ENCODE results near the gene ZNF600. TPM values are rescaled to one million over a fixed set of nuclear protein-coding genes. Genes with fewer than 3 reads are reported as not detected.
A peak's percentile ranks its signal among the peaks of the same experiment; 100 is the strongest.
"Not testable (repeated sequence)": the region's sequence is repeated elsewhere in the genome, so short reads cannot be mapped to it uniquely, and the experiment has no call there.

ZNF600 gene
- total RNA-seq, 1 experiment from 2014 or later, result 4.5 TPM

DNA sequence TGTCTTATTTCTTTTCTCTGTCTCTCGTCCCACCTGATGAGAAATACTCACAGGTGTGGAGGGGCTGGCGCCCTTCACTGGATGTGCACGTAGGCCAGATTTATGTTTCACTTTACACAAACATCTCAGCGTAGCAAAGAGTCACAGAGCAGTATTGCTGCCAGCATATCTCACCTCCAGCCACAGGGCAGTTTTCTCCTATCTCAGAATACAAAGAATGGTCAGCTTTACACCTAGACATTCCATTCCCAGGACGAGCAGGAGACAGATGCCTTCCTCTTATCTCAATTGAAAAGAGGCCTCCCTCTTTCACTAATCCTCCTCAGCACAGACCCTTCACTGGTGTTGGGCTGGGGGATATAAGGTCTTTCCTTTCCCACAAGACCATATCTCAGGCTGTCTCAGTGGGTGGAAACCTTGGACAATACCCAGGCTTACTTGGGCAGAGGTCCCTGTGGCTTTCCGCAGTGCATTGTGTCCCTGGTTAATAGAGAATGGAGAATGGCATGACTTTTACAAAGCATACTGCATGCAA lies 44.6 kb downstream of the ZNF600 start:
- no peak for DNase-seq (ENCODE audit: low read depth)

DNA sequence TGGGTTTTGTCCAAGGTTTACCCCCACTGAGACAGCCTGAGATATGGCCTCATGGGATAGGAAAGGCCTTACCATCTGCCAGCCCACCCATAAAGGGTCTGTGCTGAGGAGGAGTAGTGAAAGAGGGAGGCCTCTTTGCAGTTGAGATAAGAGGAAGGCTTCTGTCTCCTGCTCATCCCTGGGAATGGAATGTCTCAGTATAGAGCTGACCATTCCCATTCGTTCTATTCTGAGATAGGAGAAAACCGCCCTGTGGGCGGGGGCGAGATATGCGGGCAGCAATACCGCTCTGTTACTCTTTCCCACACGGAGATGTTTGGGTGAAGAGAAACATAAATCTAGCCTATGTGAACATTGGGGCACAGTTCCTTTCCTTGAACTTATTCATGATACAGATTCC lies 45.2 kb downstream of the ZNF600 start:
- not testable (repeated sequence) for DNase-seq (ENCODE audit: low read depth)

DNA sequence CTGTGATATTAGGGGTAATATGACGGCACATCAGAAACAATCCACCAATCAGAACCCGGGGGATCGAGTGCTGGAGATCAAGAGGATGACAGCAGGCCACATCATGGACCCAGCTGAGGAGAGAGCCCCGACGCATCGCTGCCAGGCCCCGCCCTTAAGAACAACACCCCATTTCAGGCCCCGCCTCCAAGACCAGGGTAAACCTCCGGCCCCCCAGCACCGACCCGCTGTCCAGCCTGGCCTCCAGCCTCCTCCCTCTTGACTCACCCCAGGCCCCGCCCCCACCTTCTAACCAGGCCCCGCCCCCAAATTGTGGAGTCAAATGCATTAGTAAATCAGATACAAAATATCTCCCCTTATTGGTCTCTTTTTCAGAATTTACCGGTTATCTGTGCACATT lies 47.0 kb downstream of the ZNF600 start:
- DNase-seq (ENCODE audit: low read depth), result no peak

DNA sequence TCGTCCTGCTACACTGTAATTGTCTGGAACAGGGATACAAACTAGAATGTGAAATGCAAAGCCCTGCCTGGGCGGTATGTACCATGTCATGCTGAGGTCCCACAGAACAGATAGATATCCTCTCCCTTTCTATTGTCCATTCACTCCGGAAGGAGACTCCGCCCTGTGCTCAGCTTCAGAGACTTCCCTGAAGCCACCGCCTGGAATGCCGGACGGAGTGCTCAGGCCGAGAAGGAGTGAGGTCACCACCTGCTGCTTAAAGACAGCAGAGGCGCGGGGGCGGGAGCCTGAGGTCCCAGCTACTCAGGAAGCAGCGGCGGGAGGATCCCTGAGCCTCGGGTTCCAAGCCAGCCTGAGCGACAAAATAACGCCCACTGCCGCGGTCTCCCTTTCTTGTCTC lies 50.9 kb downstream of the ZNF600 start:
- peak; percentile 2 for DNase-seq (ENCODE audit: low read depth)

DNA sequence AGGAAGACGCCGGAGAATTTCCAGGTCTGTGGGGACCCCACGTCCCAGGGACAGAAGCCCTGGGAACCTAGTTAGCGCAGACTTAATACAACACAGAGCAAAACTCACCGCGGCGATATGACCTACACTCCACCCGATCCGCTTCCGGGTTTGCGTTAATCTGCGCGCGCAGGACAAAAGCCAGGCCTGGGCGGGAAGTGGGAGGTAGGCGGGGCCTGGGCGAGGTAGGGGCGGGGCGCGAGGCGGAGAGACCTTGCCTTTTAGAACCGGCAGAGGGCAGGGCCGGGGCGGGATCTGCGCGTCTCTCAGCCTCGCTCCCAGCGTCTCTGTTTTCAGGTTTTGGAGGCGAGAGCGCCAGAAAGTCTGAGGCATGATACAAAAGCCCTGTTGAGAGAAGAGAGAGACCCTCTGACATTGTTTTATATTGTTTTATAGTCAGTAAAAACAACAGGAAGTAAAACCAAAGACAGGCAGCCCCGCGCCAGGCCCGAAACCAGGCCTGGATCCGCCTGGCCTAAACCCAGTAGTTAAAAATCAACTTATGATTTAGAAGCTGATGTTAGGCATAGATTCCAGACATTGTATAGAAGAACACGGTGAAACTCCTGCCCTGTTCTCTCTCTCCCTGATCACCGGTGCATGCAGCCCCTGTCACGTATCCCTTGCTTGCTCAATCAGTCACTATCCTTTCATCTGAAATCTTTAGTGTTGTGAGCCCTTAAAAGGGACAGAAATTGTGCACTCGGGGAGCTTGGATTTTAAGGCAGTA lies 51.5 kb downstream of the ZNF600 start, which contains the start of gene ZNF611:
TSS of gene ZNF611 (minus strand) at position 152 of the 769 bp plus-strand sequence. CDS start 19,150 bp downstream, outside the sequence.
- peak; percentile 91 for DNase-seq (ENCODE audit: low read depth)

DNA sequence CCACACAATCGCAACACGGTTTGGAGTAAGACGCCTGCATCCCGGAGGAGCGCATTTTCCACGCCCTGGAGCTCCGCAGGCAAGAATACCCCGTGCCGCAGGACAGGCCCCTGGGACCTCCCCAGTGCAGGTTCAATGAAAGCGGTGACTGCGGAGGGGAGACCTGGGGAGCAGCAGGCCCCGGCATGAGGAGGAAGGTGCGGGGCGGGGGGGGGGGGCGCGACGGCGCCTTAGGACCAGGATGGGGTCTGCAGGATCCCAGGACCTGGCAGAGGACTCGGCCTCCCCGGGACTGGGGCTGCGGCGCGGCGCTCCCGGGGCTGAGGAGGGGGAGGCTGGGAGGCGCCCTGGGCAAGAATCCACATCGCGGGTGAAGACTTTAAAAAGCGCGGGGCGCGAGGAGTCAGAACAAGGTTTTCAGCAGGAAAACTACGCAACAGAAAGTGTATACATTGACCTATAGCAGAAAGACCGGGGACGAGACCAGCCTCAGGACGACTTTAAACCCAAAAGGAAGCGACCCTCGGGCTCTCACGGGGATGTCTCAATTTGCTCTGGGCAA lies 52.2 kb downstream of the ZNF600 start:
- peak; percentile 9 for DNase-seq (ENCODE audit: low read depth)

DNA sequence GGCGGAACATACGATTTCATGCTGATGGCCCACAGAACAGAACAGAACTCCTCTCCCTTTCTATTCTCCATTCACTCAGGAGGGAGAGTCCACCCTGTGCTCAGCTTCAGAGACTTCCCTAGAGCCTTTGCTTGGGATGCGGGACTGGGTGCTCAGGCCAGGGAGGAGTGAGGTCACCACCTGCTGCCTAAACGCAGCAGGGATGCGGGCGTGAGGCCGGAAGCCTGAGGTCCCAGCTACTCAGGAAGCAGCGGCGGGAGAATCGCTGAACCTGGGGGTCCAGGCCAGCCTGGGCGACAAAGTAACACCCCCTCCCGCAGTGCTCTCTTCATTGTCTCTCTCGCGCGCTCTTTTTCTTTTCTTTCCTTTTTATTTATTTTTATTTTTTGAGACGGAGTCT lies 60.5 kb downstream of the ZNF600 start:
- not testable (repeated sequence) for DNase-seq (ENCODE audit: low read depth)

DNA sequence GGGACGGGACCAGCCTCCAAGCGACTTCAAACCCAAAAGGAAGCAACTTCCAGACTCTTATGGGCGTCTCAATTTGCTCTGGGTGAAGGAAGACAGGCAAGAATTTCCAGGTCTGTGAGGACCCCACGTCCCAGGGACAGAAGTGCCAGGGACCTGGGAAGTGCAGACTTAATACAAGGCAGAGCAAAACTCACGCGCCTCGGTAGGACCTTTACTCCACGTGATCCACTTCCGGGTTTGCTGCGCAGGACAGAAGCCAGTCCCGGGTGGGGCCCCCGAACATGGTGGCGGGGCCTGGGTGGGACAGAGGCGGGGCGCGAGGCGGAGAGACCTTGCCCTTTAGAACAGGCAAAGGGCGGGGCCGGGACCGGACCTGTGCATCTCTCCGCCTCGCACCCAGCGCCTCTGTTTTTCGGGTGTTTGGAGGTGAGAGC lies 61.0 kb downstream of the ZNF600 start:
- DNase-seq (ENCODE audit: low read depth), result no peak

DNA sequence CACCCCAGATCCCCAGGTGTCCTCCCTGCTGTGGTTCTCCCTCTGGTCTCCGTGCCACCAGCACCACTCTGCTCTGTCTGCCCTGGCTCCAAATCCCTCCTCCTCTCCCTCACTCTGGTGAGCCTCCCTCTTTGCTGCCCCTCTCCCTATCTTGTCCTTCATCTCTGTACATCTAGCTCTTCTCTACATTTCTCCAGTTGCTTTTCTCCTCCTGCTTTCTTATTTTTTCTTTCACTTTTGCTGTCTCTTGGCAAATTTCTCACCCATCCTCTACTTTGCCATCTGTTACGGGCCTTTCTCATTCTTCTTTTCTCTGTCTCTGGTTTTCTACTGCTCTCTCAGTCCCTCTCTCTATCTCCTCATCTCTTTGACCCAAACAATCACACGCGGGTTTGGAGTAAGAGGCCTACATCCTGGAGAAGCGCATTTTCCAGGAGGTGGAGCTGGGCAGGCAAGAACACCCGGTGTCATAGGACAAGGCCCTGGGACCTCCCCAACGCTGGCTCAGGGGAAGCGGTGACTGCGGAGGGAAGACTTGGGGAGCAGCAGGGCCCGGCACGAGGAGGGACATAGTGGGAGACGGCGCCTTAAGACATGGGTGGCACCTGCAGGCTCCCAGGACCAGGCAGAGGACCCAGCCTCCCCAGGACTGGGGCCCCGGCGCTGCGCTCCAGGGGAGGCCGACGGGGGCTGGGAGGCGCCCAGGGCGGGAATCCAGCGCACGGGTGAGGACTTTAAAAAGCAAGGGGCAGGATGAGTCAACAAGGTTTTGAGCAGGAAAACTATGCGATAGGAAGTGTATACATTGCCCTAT lies 61.7 kb downstream of the ZNF600 start:
- no peak for DNase-seq (ENCODE audit: low read depth)

DNA sequence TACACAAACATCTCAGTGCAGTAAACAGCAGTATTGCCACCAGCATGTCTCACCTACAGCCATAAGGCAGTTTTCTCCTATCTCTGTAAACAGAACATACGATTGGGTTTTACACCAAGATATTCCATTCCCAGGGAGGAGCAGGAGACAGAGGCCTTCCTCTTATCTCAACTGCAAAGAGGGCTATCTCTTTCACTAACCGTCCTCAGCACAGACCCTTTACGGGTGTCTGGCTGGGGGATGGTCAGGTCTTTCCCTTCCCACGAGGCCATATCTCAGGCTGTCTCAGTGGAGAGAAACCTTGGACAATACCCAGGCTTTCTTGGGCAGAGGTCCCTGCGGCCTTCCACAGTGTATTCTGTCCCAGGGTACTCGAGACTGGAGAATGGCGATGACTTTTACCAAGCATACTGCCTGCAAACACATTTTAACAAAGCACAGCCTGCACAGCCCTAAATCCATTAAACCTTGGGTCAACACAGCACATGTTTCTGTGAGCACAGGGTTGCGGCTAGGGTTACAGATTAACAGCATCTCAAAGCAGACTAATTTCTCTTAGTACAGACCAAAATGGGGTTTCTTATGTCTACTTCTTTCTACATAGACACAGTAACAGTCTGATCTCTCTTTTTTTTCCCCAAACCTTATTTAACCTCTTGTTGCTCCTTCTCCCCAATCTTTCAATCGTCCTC lies 62.5 kb downstream of the ZNF600 start:
- DNase-seq (ENCODE audit: low read depth), result not testable (repeated sequence)

DNA sequence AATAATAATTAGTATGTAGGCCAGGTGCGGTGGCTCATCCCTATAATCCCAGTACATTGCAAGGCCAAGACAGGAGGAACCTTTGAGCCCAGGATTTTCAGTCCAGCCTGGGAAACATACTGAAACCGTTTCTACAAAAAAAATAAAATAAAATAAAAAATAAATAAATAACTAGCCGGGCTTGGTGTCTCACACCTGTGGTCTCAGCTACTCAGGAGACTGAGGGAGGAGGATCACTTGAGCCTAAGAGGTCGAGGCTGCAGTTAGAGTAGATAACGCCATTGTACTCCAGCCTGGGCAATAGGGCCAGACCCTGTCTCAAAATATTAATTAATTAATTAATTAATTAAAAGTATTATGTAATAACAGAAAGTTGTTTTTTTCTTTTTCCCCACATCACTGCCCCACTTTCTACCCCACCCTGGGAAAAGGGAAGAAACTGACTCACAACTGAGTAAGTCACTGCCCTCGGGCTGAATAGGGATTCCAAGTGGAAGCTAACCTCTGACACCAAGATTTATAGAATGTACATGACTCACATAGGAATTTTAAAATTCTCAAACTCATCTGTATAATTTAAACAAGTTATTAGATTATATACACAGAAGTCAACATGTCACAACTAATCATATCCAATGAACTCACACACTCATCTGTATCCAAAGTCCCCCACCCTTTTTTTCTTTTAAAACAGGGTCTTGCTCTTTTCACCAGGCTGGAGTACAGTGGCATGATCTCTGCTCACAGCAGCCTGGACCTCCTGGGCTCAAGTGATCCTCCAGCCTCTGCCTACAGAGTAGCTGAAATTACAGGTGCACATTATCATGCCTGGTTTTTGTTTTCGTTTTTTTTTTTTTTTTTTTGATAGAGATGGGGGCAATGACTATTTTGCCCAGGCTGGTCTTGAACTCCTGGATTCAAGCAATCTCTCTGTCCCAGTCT lies 64.3 kb downstream of the ZNF600 start:
- DNase-seq (ENCODE audit: low read depth), result peak; percentile 75

DNA sequence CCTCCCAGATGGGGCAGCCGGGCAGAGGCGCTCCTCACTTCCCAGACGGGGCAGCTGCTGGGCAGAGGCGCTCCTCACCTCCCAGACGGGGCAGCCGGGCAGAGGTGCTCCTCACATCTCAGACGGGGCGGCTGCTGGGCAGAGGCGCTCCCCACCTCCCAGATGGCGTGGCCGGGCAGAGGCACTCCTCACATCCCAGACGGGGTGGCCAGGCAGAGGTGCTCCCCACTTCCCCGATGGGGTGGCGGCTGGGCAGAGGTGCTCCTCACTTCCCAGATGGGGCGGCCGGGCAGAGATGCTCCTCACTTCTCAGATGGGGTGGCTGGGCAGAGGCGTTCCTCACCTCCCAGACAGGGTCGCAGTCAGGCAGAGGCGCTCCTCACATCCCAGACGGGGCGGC lies 66.0 kb downstream of the ZNF600 start:
- DNase-seq (ENCODE audit: low read depth), result not testable (repeated sequence)

DNA sequence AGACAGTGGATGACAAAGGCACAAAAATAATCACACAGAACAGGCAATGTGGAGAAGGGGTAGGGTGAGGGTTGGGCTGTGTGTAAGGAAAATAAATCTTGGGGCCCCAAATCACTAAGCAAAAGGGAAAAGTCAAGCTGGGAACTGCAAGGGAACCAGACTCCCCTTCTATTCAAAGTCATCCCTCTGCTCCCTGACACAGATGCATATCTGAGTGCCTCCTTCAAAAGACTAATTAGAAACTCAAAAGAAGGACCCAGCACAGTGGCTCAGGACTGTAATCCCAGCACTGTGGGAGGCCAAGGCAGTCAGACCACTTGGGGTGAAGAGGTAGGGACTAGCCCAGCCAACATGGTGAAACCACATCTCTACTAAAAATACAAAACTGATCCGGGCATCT lies 70.1 kb downstream of the ZNF600 start:
- DNase-seq (ENCODE audit: low read depth), result no peak

DNA sequence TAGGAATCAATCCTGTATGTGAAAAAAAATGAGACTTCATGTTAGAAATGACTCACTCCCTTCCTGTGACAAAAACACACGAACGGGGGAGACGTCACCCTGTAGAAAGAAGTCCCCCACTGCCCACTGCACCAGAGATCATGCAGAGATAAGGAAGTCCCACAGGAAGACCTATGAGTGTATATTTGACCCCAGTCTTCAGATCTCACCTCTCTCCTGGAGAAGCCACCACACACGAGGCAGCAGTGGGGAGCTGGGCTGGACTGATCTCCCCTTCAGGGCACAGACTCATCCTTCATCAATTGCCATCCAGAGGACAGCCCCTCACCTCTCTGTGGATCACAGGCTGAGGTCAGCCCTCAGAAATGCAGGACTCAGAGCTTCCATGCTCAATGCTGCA lies 70.7 kb downstream of the ZNF600 start:
- DNase-seq (ENCODE audit: low read depth), result not testable (repeated sequence)

DNA sequence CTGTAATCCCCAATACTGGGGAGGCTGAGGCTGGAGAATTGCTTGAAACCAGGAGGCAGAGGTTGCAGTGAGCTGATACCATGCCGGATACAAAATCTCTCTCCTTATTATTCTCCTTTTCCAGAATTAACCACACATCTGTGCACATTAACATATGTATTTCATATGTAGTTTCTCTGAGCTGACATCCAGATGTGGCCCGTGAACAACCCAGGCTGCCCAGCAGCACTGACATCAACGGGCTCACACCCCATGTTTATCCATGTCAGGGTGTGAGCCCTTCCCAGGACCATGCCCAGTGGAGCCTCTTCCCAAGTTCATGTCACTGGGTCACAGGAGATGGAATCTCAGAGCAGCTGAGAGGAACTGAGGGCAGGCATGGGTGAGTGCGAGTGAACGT lies 71.3 kb downstream of the ZNF600 start:
- DNase-seq (ENCODE audit: low read depth), result not testable (repeated sequence)

Other genes starting within 250 kb of the ZNF600 start
- 6.5 and 8.0 TPM in 2 replicates for gene ZNF701, start 216.5 kb downstream of the ZNF600 start, total RNA-seq (2014; rRNA removed)
- 46.2 and 59.2 TPM in 2 replicates for gene ZNF83, start 148.4 kb downstream of the ZNF600 start, total RNA-seq (2014; rRNA removed)
- gene ZNF611, start 51.7 kb downstream of the ZNF600 start, total RNA-seq (2014; rRNA removed), result 10.8 and 11.5 TPM in 2 replicates
- 14.1 and 18.5 TPM in 2 replicates for gene ZNF28, start 34.8 kb upstream of the ZNF600 start, total RNA-seq (2014; rRNA removed)
- gene ZNF468, start 70.8 kb upstream of the ZNF600 start, total RNA-seq (2014; rRNA removed), result 24.2 and 25.8 TPM in 2 replicates
- gene ZNF320, start 110.8 kb upstream of the ZNF600 start, total RNA-seq (2014; rRNA removed), result 1.8 and 5.1 TPM in 2 replicates
- 0.83 and 0.92 TPM in 2 replicates for gene ZNF888, start 136.6 kb upstream of the ZNF600 start, total RNA-seq (2014; rRNA removed)
- gene ZNF816, start 176.1 kb upstream of the ZNF600 start, total RNA-seq (2014; rRNA removed), result 9.9 and 11.2 TPM in 2 replicates
- gene ERVV-1, start 227.1 kb upstream of the ZNF600 start, total RNA-seq (2014; rRNA removed), result not detected in 2 replicates

All from LHCN-M2 (cell line).